HPDE6-E6E7 (cell line): Measurements from ENCODE around the gene AIDA.
"Not testable (repeated sequence)": the region's sequence is repeated elsewhere in the genome, so short reads cannot be mapped to it uniquely, and the experiment has no call there.

Experiments
- DNase-seq: peaks from one replicate; pipeline ENCODE4 v3.0.0; 2011; ENCODE audit warnings: missing footprints; ENCODE audit errors: extremely low spot score

Gene AIDA

GRCh38 chr1:222711319-222712252, 705 bp downstream of the AIDA start:
- DNase-seq = peak; percentile 76

- DNase-seq = no peak
These were observed 2.6 kb downstream of the AIDA start for GRCh38 chr1:222709700-222710153.

GRCh38 chr1:222706815-222707214, 5.5 kb downstream of the AIDA start:
- no peak for DNase-seq

- DNase-seq = no peak
These were observed 8.0 kb downstream of the AIDA start for GRCh38 chr1:222704260-222704659.

- no peak for DNase-seq
These were observed 10.1 kb downstream of the AIDA start for GRCh38 chr1:222702210-222702609.

GRCh38 chr1:222697826-222698225, 14.5 kb downstream of the AIDA start:
- no peak for DNase-seq

- DNase-seq = no peak
These were observed 15.1 kb downstream of the AIDA start for GRCh38 chr1:222697203-222697602.

GRCh38 chr1:222696741-222697140, 15.6 kb downstream of the AIDA start:
- DNase-seq = no peak

GRCh38 chr1:222694927-222695326, 17.4 kb downstream of the AIDA start:
- DNase-seq = no peak

- no peak for DNase-seq
These were observed 21.3 kb downstream of the AIDA start for GRCh38 chr1:222691016-222691415.

GRCh38 chr1:222680080-222680479, 32.2 kb downstream of the AIDA start:
- no peak for DNase-seq

- no peak for DNase-seq
These were observed 42.2 kb downstream of the AIDA start for GRCh38 chr1:222670110-222670509.

GRCh38 chr1:222669107-222669506, 43.2 kb downstream of the AIDA start:
- not testable (repeated sequence) for DNase-seq

- not testable (repeated sequence) for DNase-seq
These were observed 44.1 kb downstream of the AIDA start for GRCh38 chr1:222668184-222668583.

- no peak for DNase-seq
These were observed 46.3 kb downstream of the AIDA start for GRCh38 chr1:222665964-222666363.

- no peak for DNase-seq
These were observed 48.8 kb downstream of the AIDA start for GRCh38 chr1:222663431-222663934.

- no peak for DNase-seq
These were observed 54.4 kb downstream of the AIDA start for GRCh38 chr1:222657899-222658298.

- DNase-seq = no peak
These were observed 55.7 kb downstream of the AIDA start for GRCh38 chr1:222656391-222657155.

- no peak for DNase-seq
These were observed 57.4 kb downstream of the AIDA start for GRCh38 chr1:222654849-222655248.

- no peak for DNase-seq
These were observed 59.0 kb downstream of the AIDA start for GRCh38 chr1:222653178-222653827.

GRCh38 chr1:222652676-222653075, 59.6 kb downstream of the AIDA start:
- DNase-seq = no peak

GRCh38 chr1:222644636-222644980, 67.7 kb downstream of the AIDA start:
- DNase-seq = no peak
